Spleen (tissue), 7 donors: Measurements from ENCODE around the gene UGT1A4.

Experiments
- POLR2AphosphoS5 ChIP-seq, 3 donors: sonication (generic); formaldehyde crosslinking; IDR thresholded peaks; one replicate each; pipeline ENCODE4 v1.5.1; 2017; ENCODE audit warnings: antibody characterized with exemption in 3 of 3
- TF ChIP-seq, protein P1 (sequence below), 11 experiments: fragments of 200-600 bp in 7 of 11; fragments of 450-650 bp in 4 of 11; sonication (generic) in 4 of 11; IDR thresholded peaks in 8 of 11; conservative IDR thresholded peaks in 3 of 11; 1 replicate in 7 of 11; 2 replicates in 4 of 11; pipeline versions ENCODE4 v1.4.0 to v1.8.0; 2016 to 2021; ENCODE audit warnings: antibody characterized with exemption in 11 of 11, inconsistent platforms in 4 of 11, mild to moderate bottlenecking in 1 of 11
- donor health status: DM: no; HTN: no; CAD: no; lungs with moderate emphysema.
- donor health status: DM: no; HTN: no; CAD: no.
- donor health status: DM: no; HTN: no; CAD: no.

DNA sequence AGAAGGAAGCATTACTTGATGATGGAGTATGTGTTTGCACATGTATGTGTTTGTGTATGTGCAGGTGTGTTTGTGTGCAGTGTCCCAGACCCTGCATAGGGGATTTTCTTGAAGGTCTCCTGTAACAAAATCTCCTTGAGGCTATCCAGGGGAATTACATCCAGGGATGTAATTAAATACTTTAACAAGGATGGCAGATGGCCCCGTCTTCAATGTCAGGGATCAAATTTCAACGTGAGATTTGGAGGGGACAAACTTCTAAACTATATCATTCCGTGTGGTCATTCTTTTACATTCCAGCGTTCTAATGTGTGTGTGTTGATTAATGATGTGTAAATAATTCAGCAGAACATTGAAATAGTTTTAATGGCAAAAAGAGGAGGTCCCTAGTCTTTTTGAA is 43.5 kb upstream of the UGT1A4 start:
- TF ChIP-seq, protein P1, sequence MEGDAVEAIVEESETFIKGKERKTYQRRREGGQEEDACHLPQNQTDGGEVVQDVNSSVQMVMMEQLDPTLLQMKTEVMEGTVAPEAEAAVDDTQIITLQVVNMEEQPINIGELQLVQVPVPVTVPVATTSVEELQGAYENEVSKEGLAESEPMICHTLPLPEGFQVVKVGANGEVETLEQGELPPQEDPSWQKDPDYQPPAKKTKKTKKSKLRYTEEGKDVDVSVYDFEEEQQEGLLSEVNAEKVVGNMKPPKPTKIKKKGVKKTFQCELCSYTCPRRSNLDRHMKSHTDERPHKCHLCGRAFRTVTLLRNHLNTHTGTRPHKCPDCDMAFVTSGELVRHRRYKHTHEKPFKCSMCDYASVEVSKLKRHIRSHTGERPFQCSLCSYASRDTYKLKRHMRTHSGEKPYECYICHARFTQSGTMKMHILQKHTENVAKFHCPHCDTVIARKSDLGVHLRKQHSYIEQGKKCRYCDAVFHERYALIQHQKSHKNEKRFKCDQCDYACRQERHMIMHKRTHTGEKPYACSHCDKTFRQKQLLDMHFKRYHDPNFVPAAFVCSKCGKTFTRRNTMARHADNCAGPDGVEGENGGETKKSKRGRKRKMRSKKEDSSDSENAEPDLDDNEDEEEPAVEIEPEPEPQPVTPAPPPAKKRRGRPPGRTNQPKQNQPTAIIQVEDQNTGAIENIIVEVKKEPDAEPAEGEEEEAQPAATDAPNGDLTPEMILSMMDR (IDR thresholded peaks at IDR 0.05 in 8 of 11, conservative IDR thresholded peaks at IDR 0.05 in 3 of 11), result no peak
- no peak for TF ChIP-seq POLR2AphosphoS5 (IDR thresholded peaks at IDR 0.05)
